Globus pallidus (tissue), 1 donor: ENCODE data around the gene SNAP29.
"Not testable (repeated sequence)": the region's sequence is repeated elsewhere in the genome, so short reads cannot be mapped to it uniquely, and the experiment has no call there.

Experiments used
- DNase-seq: peaks from one replicate; pipeline ENCODE4 v3.0.0-alpha.2; 2015; ENCODE audit warnings: low spot score

The SNAP29 gene

DNA sequence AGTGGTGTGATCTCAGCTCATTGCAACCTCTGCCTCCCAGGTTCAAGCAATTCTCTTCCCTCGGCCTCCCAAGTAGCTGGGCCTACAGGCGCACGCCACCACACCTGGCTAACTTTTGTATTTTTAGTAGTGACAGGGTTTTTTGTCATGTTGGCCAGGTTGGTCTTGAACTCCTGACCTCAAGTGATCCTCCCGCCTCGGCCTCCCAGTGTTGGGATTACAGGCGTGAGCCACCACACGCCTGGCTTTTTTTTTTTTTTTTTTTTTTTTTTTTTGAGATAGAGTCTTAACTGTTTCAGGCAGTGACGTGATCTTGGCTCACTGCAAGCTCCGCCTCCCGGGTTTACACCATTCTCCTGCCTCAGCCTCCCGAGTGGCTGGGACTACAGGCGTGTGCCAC, 71.6 kb downstream of the SNAP29 start:
- not testable (repeated sequence) for DNase-seq

- DNase-seq: no peak
These were observed 72.4 kb downstream of the SNAP29 start for GRCh38 chr22:20931126-20931654.

GRCh38 chr22:20933910-20934309, 75.1 kb downstream of the SNAP29 start:
- no peak for DNase-seq

DNA sequence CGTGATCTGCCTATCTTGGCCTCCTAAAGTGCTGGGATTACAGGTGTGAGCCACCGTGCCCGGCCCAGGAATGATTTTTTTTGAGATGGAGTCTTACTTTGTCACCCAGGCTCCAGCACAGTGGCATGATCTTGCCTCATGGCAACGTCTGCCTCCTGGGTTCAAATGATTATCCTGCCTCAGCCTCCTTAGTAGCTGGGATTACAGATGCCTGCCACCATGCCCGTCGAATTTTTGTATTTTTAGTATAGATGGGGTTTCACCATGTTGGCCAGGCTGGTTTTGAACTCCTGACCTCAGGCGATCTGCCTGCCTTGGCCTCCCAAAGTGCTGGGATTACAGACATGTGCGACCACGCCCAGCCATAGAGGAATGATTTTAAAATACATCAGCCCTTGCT, 76.2 kb downstream of the SNAP29 start:
- DNase-seq: not testable (repeated sequence)

DNA sequence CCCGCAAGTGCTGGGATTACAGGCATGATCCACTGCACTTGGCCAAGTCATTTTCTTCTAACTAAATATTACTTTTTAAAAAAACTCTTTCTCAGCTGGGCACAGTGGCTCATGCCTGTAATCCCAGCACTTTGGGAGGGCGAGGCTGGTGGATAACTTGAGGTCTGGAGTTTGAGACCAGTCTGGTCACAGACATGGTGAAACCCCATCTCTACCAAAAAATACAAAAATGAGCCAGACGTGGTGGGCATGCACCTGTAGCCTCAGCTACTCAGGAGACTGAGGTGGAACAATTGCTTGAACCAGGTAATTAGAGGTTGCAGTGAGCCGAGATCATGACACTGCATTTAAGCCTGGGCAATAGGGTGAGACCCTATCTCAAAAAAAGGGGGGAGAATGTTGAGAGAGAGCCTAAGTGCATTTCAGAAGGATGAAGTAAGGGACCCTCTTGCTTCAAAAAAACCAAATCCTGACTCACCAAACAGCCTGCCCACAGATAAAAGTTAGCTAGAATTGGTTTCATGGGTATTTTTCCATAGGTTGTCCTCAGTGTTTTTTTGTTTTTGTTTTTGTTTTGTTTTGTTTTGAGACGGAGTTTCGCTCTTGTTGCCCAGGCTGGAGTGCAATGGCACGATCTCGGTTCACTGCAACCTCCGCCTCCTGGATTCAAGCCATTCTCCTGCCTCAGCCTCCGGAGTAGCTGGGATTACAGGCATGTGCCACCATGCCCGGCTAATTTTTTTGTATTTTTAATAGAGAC, 77.2 kb downstream of the SNAP29 start:
- DNase-seq: not testable (repeated sequence)

DNA sequence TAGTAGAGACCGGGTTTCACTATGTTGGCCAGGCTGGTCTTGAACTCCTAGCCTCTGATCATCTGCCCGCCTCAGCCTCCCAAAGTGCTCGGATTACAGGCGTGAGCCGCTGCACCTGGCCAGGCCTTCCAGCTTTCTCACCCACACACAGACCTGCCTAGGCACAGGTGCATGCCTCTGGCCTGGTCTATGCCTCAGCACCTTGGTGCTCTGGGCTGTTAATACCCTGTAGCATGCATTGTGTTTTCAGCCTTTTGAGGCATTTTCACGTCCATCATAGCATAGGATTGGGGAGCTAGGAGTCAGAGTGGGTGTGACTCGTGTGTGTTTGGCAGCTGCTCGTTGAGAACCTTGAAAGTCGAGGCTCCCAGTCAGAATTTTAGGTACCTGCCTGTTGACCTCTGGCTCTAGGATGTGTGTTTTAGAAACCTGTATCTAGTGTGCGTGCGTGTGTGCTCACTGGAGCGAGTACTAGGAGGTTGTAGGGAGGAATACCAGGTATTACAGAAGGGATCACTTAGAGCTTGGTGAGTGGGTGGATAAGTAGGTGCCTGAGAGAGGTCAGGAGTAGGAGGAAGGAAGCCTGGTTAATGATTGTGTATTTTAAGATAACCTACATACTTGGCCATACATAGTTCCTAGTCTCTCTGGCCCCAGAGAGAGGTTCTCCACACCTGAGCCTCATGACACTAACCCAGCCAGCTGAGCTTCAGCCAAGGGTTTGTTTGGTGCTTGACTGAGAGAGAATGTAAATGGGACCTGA, 78.4 kb downstream of the SNAP29 start:
- DNase-seq: no peak

DNA sequence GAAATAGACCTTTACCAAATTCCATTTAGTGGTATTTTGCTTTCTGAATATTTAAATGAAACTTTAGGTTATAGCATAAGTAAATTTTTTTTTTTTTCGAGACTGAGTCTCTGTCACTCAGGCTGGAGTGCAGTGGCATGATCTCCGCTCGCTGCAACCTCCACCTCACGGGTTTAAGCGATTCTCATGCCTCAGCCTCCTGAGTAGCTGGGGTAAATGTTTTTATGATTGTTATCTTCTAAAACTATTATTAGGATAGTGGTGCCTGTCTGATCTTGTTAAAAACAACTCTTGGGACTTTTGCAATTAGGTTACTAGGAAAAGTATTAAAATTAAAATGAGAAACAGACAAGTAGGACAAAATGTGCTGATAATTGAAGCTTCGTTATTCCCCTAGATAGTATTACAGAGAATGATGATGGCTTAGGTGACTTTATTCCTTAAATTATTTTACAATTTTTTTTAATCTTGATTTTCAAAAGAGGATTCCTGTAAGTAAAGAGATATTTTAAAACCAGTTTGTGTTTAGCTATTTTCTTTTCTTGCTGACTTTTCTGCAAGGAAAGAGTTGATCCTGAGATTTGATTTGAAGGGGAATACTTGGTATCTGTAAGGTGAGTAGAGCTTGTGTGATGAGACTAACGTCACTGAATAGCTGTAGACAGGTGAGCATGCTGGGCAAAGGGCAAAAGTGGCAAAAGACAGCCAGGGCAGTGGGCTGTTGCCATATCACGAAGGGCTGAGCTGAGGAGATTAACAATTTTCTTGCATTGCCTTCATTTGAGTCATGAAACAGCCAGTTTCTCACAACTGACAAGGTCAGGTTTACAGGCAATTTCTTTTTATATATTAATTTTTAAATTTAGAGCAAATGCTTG, 79.2 kb downstream of the SNAP29 start:
- DNase-seq: no peak

- not testable (repeated sequence) for DNase-seq
These were observed 80.8 kb downstream of the SNAP29 start for GRCh38 chr22:20939457-20940185.

- DNase-seq: no peak
These were observed 81.4 kb downstream of the SNAP29 start for GRCh38 chr22:20940186-20940651.
